Measurements from ENCODE around the gene MMP13. TPM values are rescaled to one million over a fixed set of nuclear protein-coding genes. Genes with fewer than 3 reads are reported as not detected.

The MMP13 gene
- total and polyA plus RNA-seq, 2 donors (not counting 3 experiments of a cell fraction or from before 2014, with no cell fraction given): not detected

DNA sequence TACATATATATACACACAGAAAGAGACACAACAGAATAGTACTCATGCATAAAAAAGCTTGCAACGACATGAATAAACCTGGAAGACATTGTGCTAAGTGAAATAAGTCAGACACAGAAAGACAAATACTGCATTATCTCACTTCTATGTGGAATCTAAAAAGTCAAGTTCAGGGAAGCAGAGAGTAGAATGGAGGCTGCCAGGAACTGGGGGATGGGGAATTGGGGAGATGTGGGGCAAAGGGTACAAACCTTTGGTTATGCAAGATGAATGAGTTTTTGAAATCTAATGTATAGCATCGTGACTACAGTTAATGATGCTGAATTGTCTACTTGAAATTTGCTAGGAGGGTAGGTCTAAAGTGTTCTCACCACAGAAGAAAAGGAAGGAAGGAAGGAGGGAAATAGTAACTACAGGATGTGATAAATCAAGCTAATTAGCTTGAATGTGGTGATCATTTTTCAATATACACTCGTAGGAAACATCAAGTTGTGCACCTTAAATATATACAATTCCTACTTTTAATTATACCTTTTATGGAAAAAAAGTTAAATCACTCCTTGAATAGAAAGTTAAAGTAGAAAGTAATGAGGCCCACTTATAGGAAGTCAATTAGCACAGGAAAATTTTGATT is 33.8 kb downstream of the MMP13 start:
- intact Hi-C loops (cut with micrococcal nuclease): no loop called here
- Histone ChIP-seq H2AFZ (ENCODE audit: low read depth, low read length) (no peak overlapping the region), H3K36me3 (ENCODE audit: control insufficient read depth in 2 of 2, extremely low read depth in 1 of 2, insufficient read depth in 2 of 2, low read length in 2 of 2) (no peaks in the 10 kb centered on the region), H3K27ac (ENCODE audit: insufficient read depth, low read depth, low read length) (no peak overlapping the region), H3K4me3 (replicated peaks in 1 of 3; ENCODE audit: insufficient read depth in 1 of 3, low read depth in 1 of 3, low read length in 3 of 3) (no peak overlapping the region), H3K4me1 (ENCODE audit: control insufficient read depth, extremely low read depth, insufficient read depth, low read length) (no peaks in the 10 kb centered on the region), H3K4me2 (ENCODE audit: insufficient read depth, low read length) (no peak overlapping the region), H3K79me2 (ENCODE audit: control insufficient read depth, insufficient read depth, low read length) (no peaks in the 10 kb centered on the region), H4K20me1 (replicated peaks; ENCODE audit: control insufficient read depth, extremely low read depth, insufficient read depth, low read length) (no peaks in the 10 kb centered on the region), H3K9me3 (replicated peaks; ENCODE audit: control insufficient read depth, insufficient read depth, low read length) (no peaks in the 10 kb centered on the region), H3K9me1 (replicated peaks; ENCODE audit: control insufficient read depth, extremely low read depth, insufficient read depth, low read length) (no peaks in the 10 kb centered on the region), H3K9ac (replicated peaks; ENCODE audit: extremely low read depth, insufficient read depth, low read length) (no peak overlapping the region), H3K27me3 (ENCODE audit: control insufficient read depth in 2 of 2, insufficient read depth in 2 of 2, low read length in 2 of 2) (peaks cover 0 to 2% of the 10 kb centered on the region in 2 experiments)
- ChIA-PET POLR2A (no interaction called here), CTCF (no interaction called here)
- no peak for DNase-seq (ENCODE audit: low read depth, low spot score)
- no TSS peak for BruUV-seq (replicated peaks)
- TF ChIP-seq FOS (IDR thresholded peaks at IDR 0.05; ENCODE audit: borderline replicate concordance, insufficient read depth, low read length): no peak
- TF ChIP-seq POLR2AphosphoS5 (IDR thresholded peaks at IDR 0.05; ENCODE audit: insufficient read depth, low read depth, low read length): no peak
- dilution Hi-C loops (cut with MboI; ENCODE audit: extremely low pct_ligation_motif_present, low sequenced_read_pairs): no loop called here
- FAIRE-seq: peak; percentile 57

DNA sequence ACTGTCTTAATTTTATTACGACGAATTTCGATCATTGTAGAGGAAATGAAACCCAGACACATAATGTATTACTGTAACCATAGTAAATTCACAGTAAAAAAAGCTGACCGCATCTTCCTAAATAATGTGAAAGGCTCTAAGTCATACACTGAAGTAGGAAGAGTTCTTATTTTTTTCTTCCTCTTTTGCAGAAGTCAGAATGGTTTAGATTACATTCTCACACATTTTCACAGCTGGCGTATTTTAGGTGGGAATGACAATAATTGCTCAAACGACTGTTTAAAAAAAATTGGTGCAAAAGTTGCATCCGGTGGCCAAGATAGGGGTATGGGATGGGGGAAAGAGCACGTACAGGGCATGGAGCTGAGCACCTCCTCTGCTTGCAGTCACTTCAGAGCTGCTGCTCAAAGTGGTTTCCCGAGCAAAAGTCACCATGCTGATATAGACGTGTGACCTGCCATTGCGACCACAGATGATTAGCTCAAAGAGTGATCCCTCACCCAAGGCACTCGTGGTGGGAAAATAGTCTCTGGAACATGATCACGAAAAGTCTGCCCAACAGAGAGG is 35.3 kb downstream of the MMP13 start:
- dilution Hi-C loops (cut with MboI; ENCODE audit: extremely low pct_ligation_motif_present, low sequenced_read_pairs): no loop called here
- no peak overlapping the region for H3K4me2 ChIP-seq (ENCODE audit: insufficient read depth, low read length)
- H3K36me3 ChIP-seq (ENCODE audit: control insufficient read depth in 2 of 2, extremely low read depth in 1 of 2, insufficient read depth in 2 of 2, low read length in 2 of 2): no peaks in the 10 kb centered on the region
- H3K4me1 ChIP-seq (ENCODE audit: control insufficient read depth, extremely low read depth, insufficient read depth, low read length): no peaks in the 10 kb centered on the region
- no peak overlapping the region for H3K4me3 ChIP-seq (replicated peaks in 1 of 3; ENCODE audit: insufficient read depth in 1 of 3, low read depth in 1 of 3, low read length in 3 of 3)
- H3K27me3 ChIP-seq (ENCODE audit: control insufficient read depth in 2 of 2, insufficient read depth in 2 of 2, low read length in 2 of 2): peaks cover 0 to 2% of the 10 kb centered on the region in 2 experiments
- H3K27ac ChIP-seq (ENCODE audit: insufficient read depth, low read depth, low read length): no peak overlapping the region
- FAIRE-seq: no peak
- H3K9me3 ChIP-seq (replicated peaks; ENCODE audit: control insufficient read depth, insufficient read depth, low read length): no peaks in the 10 kb centered on the region
- H4K20me1 ChIP-seq (replicated peaks; ENCODE audit: control insufficient read depth, extremely low read depth, insufficient read depth, low read length): no peaks in the 10 kb centered on the region
- BruUV-seq (replicated peaks): no TSS peak
- H3K9me1 ChIP-seq (replicated peaks; ENCODE audit: control insufficient read depth, extremely low read depth, insufficient read depth, low read length): no peaks in the 10 kb centered on the region
- ChIA-PET CTCF (interaction anchor here (1.5 to 1.6 kb wide), 2 partner anchors 9 to 21 kb away, joined by 3 to 5 read pairs; no protein-coding TSS in a partner anchor), POLR2A (no interaction called here)
- no peaks in the 10 kb centered on the region for H3K79me2 ChIP-seq (ENCODE audit: control insufficient read depth, insufficient read depth, low read length)
- H2AFZ ChIP-seq (ENCODE audit: low read depth, low read length): no peak overlapping the region
- H3K9ac ChIP-seq (replicated peaks; ENCODE audit: extremely low read depth, insufficient read depth, low read length): no peak overlapping the region
- intact Hi-C loops (cut with micrococcal nuclease): no loop called here
- no peak for DNase-seq (ENCODE audit: low read depth, low spot score)
- TF ChIP-seq CTCF (IDR thresholded peaks at IDR 0.05; ENCODE audit: extremely low read depth in 1 of 2, insufficient read depth in 1 of 2, low read depth in 1 of 2, low read length in 2 of 2): no peak
- TF ChIP-seq EZH2 (IDR thresholded peaks at IDR 0.05; ENCODE audit: borderline replicate concordance, low read depth, low read length, severe bottlenecking): no peak
- TF ChIP-seq POLR2AphosphoS5 (IDR thresholded peaks at IDR 0.05; ENCODE audit: insufficient read depth, low read depth, low read length): no peak
- TF ChIP-seq GATA2 (IDR thresholded peaks at IDR 0.05; ENCODE audit: insufficient read depth, insufficient read length, low read depth, low read length): no peak
- TF ChIP-seq MYC (IDR thresholded peaks at IDR 0.05; ENCODE audit: low read depth, low read length): no peak
- TF ChIP-seq, protein P1, sequence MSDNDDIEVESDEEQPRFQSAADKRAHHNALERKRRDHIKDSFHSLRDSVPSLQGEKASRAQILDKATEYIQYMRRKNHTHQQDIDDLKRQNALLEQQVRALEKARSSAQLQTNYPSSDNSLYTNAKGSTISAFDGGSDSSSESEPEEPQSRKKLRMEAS (IDR thresholded peaks at IDR 0.05; ENCODE audit: insufficient read depth, insufficient read length): no peak

Data from endothelial cell of umbilical vein (primary cell).